Adrenal gland (tissue), 5 donors: ENCODE data around the gene ADORA1.

Experiments used
- POLR2A ChIP-seq, 2 donors: fragments of 450-650 bp; IDR thresholded peaks; one replicate each; pipeline ENCODE4 v1.6.1; 2017; ENCODE audit warnings: antibody characterized with exemption in 2 of 2, mild to moderate bottlenecking in 2 of 2, moderate library complexity in 1 of 2
- TF ChIP-seq, protein P1 (sequence below), 6 experiments: fragments of 450-650 bp in 4 of 6; fragments of 200-600 bp in 2 of 6; sonication (generic) in 1 of 6; IDR thresholded peaks; 1 replicate in 5 of 6; 2 replicates in 1 of 6; pipeline versions ENCODE4 v1.5.1 to v1.8.0; 2016 to 2021; ENCODE audit warnings: antibody characterized with exemption in 6 of 6, mild to moderate bottlenecking in 2 of 6, moderate library complexity in 1 of 6
- donor health status: DM: no; HTN: no; CAD: no.

DNA sequence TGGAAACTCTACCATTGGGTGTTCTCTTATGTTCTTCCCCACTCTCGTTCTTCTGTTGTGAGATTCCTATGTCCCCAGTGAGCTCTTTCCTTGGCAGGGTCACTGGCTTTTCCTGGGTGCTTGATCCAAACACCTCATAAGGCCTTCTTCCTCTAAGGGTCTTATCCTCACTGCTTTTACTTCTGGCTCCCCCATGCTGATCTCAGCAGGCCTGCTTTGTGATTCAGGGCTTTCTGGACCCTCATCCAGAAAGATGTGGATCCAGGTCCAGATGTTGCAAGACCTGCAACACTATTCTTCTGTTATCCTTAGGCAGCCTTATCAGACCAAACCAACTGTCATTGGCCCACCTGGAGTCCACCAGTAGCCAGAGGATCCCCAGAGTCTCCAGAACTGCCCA lies 30.5 kb upstream of the ADORA1 start:
- TF ChIP-seq, protein P1, sequence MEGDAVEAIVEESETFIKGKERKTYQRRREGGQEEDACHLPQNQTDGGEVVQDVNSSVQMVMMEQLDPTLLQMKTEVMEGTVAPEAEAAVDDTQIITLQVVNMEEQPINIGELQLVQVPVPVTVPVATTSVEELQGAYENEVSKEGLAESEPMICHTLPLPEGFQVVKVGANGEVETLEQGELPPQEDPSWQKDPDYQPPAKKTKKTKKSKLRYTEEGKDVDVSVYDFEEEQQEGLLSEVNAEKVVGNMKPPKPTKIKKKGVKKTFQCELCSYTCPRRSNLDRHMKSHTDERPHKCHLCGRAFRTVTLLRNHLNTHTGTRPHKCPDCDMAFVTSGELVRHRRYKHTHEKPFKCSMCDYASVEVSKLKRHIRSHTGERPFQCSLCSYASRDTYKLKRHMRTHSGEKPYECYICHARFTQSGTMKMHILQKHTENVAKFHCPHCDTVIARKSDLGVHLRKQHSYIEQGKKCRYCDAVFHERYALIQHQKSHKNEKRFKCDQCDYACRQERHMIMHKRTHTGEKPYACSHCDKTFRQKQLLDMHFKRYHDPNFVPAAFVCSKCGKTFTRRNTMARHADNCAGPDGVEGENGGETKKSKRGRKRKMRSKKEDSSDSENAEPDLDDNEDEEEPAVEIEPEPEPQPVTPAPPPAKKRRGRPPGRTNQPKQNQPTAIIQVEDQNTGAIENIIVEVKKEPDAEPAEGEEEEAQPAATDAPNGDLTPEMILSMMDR (IDR thresholded peaks at IDR 0.05): no peak
- TF ChIP-seq POLR2A (IDR thresholded peaks at IDR 0.05): no peak
